GM19468 (cell line): ENCODE results near the gene KLHDC8B.

ENCODE experiments used
- ATAC-seq: cut with Tn5 transposase; IDR thresholded peaks from one replicate; pipeline ENCODE4 v1.9.1; 2021; ENCODE audit warnings: mild to moderate bottlenecking, moderate library complexity, moderate number of reproducible peaks; ENCODE audit not compliant: unreplicated experiment; ENCODE audit errors: extremely low read depth

The KLHDC8B gene

DNA sequence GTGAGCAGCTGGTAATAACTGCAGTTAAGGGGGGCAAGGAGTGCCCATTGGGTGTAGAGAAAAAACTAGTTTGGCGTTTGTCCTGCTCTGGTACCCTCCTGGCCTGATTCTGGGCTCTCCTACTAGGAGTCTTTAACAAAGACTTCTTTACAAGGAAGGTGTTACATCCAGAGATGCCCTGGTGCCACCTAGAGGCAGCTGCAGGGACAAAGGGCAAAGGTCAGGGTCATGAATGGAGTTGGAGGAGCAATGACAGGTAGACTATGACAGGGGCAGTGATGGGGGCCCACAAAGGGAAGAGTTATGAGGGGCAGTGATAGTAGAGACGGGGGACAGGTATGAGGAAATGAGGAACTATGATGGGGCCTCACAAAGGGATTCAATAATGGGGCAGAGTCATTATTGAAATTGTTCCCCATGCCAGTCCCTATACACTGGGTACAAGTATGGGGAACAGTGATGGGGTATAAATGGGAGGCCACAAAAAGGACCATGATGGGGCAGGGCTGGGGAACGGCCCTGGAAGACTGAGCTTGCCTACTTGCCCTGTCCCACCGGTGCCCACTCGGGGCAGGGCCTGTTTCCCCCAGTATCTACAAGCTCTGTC is 13.2 kb upstream of the KLHDC8B start:
- ATAC-seq: no peak

DNA sequence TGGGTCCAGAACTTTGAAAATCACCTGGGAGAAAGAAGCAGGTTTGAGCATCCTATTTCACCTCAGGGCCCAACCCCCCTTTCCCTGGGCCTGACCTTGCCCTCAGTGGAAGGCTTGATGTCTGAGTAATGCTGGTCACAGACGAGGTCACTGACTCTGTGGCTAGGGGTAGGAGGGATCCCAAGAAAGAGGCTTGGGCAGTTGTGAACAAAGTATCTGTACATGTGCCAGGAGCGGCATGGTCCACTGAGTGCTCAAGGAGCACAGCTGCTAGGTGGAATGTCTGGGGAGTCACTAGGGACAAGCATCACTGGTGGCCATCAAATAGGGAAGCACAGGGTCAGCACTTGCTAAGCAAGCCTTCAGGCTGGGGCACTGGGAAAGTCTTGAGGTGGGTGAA is 12.6 kb upstream of the KLHDC8B start:
- no peak for ATAC-seq

DNA sequence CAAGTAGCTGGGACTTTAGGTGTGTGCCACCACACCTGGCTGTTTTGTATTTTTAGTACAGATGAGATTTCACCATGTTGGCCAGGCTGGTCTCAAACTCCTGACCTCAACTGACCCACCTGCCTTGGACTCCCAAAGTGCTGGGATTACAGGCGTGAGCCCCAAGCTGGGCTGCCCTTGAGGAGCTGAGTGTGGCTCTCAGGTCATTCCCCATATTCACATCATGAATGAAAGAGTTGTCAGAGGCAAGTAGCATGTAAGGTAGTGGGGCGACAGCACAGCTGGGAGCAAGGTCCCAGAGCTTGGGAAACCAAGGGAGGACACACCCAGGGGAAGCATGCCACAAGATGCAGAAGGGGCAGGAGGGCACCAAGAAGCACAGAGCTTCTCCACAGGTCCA is 10.2 kb upstream of the KLHDC8B start:
- ATAC-seq: no peak

DNA sequence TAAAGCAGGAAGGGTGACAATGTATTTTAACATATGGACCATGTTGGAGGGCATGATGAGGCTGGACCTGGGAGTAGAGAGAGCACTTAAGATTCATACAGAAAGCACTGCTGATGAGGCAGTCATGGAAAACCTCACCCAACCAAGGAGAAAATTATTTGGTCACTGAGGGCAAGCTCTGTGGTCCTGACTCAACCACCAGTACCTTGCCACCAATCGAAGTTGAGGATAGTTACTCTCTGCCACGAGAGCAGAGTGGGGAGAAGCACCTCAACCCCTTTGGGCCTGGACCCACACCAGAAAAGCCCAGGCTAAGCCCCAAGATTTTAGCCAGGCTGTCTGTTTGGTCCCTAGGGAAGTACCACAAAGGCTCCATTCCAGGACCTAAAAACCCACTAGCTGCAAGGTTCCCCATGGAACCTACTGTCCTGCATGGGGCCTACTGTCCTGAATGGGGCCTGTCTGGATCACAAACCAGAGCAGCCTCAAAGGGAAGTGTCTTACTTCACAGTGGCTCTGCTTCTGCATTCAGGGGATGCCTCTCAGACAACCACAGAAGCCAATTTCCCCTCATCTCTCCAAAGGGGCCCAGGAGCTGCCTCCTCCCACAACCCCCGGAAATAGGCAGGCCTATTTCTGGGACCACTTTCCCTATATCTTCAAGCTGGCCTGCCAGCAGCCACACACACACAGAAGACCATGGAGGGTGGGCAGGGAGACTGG is 9.4 kb upstream of the KLHDC8B start:
- ATAC-seq: no peak

DNA sequence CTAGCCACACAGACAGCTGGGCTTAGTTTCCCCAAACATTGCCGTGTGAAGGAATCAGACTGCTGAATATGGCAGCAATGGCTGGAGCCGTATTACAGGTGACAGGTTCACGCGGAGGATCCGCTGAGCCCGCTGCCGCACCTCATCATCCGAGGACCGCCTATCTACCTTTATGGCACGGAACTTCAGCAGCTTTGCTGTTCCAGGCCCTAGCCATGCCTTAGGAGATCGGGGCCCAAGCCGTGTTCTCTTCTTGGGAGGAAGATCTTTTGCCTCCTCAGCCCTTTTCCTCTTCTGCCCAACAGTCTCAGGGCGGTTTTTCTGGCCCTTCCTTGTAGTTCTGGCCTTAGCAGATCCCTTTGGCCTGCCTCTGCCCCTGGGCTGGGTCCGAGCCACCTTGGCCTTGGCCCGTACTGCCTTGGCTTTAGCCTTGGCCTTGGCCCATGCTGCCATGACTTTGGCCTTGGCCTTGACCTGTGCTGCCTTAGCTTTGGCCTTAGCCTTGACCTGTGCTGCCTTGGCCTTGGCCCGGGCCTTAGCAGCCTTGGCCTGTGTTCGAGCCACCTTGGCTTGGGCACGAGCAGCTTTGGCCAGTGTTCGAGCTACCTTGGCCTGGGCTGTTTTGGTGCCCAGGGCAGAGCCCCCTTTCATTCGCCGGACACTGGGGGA is 8.5 kb upstream of the KLHDC8B start:
- no peak for ATAC-seq

DNA sequence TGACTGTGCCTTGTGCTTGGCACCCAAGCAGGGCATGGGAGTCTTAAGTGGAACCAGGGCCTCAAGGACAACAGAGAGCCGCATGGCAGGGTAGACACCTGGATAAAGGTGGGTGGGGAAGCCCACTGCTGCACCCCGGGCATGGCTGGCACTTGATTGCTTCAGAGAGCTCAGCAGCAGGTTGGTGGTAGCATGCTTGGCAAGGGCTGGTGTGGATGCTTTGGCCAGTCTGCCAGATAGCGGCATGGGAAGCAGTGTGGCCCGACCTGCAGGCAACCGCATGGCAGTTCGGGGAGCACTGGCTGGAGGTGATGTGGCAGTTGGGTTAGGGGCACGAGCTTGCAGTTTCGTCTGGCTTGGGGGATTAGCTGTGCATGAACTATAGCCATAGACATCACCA is 7.8 kb upstream of the KLHDC8B start:
- ATAC-seq: no peak

DNA sequence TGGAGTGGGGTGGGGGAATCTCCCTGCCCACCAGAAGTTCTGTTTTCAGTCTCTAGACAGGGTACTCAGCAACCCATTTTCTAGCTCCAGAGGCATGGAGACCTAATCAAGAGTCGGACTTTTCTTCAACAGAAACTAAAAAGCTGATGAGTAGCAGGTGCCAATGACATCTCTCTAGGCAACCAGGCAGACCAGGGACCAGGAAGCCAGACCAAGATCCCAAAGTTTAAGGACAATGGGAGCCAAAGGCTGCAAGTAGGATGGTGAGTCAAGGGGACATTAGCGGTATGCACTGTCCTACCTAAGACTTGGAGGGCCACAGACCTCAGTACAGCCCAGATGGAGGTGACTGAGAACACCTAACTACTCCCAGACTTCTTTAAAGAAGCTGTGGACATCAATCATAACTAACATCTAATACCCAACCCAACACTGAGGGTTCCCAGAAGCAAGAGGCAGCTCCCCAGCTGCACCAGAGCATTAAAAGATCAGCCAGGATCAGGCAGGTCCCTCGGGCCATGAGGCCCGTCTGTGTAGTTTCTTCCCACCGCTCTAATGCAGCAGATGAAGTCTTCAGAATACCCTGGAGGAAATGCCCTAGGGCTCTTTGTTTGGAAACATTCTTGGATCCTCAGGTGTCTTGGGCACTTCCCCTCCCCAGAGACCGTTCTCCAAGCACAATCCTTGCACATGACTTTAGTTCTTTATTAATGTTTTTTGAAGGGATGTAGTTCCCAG is 6.2 kb upstream of the KLHDC8B start:
- no peak for ATAC-seq

DNA sequence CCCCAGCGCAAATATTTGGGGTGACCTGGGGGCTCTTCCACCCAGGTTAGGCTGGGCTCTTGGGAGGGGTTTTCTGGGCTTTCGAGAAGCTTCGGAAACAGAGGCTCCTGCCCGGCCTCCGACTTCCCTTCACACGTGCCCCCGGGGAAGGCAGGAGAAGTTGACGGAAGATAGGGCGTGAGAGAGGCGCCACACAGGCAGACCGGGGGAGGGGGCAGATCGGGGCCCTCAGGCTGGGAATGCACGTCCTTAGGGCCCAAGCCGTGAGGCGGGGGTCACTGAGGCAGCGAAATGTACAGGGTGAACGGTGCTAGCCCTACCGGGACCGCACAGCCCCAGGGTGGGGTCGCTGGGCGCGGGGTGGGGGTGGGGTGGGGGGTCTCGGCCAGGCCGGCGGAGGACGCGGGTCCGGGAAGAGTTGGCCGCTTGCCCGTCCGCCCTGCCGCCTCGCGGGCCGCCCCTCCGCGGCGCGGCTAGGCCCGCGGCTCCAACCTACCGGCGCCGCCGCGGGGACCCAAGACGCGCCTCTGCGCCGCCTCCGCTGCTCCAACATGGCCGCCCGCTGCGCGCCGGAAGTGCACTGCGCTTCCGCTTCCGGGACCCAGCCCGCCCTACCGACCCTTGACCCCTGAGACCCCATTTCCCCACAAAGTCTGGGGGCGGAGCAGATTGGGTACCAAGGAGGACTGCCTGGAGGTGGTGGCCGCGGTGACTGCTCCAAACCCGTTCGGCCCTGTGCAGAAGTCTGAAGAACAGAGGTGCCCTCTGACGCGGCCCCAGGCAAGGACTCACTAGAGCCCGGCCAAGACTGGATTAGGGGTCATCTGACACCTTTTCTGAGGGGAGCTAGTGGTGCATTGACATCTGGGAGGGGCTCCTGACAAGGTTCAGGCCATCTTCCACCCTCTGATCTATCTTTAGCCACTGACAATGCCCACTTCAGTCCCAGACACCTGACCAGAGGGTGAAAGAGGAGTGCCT is 5.3 kb upstream of the KLHDC8B start, which contains the start of gene CCDC71:
TSS of gene CCDC71 (minus strand) at position 561 of the 981 bp plus-strand sequence. CDS start 2,123 bp downstream, outside the sequence.
- no peak for ATAC-seq

DNA sequence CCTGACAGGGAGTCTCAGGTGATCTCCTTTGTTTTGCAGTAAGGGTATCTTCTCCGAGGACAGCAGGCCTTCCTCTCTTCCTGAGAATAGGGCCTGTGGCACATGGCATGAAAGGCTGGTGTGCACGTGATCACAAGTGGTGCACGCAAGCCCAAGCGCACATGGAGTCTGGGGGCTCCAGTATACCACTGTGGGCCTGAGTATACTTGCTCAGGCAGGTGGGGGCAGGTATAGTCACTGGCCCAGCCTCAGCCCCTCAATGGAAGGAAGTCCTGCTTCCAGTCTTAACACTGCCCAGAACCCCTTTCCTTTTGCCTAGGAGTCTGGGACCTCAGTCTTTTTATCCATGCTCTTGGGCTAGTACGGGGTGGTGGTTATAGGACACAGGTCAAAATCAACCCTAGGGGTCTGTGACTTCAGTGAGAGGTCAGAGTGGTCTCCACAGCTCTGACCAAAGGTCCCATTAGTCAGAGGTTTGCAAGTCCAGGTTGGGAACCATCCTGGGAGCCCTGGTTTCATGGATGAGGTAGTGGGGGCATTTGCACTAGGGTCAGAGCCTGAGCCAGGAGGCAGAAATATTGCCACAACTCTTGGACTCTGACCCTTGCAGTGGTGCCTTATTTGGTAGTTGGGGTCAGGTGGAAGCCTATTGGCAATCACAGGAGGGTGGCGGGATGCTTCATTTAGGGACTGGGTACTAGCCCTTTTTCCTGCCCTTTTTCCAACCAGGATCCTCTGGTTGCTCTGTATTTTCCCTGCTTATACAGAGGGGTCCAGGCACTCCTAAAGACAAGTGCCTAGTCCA is 4.4 kb upstream of the KLHDC8B start:
- ATAC-seq: no peak

DNA sequence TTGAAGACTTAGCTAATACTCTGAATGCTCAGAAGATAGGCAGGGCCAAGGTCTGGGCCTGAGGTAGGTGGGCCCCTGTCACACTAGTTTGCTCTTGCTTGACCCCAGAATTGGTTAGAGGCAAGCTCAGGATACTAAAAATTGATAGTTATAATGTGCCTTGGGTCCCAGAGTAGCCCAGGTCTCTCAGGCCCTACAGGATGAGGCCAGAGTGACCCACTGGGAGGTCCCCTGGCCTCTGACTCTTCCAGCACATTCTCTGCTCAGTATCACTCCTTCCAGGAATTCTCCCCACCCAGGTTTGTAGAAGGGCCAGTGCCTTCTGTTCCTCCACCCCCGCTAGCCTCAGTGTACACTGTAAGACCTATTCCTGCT is 667 bp upstream of the KLHDC8B start:
- ATAC-seq: no peak

DNA sequence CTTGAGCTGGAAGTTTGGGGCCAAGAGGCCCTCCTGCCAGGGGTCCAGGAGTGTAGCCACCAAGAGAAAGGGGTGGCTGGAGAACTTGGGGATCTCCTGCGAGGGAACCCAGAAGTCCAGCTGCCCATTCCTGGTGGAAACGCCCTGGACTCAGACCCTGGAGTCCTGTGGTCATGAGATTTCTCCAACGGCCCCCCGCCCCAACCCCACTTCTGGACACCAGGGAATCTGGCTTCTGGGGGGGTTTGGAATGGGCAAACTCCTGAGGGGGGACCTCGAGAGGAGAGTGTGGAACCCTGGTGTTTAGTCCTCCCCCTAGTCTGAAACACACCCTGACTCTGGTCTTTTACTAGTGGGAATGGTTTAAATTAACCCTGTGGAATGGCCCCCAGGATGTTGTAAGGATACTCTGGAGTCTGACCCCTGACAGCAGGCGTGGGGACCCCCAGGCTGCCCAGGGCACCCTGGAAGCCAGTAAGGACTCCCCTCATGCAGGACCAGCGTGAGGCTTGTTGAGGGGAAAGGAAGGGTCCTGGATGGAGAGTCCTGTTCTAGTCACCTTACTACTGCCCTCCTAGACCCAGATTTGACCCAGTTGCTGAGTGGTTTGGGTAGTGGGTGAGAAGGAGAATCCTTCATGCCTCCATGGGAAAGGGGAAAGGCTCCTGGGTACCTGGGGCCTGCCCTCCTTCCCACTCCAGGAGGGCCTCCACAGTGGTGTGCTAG is 540 bp downstream of the KLHDC8B start:
- no peak for ATAC-seq

DNA sequence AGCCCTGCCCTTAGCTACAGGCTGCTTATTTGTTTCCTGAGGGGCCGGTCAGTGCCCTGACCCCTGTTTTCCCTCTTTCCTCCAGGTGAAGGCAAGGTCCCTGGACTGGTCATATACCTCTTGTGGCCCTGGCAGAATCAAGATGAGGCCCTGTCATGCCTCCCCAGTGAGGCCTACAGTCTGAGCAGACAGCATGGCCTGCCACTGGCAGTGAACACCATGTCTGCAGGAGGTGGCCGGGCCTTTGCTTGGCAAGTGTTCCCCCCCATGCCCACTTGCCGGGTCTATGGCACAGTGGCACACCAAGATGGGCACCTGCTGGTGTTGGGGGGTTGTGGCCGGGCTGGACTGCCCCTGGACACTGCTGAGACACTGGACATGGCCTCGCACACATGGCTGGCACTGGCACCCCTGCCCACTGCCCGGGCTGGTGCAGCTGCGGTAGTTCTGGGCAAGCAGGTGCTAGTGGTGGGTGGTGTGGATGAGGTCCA is 1.2 kb downstream of the KLHDC8B start:
- no peak for ATAC-seq

DNA sequence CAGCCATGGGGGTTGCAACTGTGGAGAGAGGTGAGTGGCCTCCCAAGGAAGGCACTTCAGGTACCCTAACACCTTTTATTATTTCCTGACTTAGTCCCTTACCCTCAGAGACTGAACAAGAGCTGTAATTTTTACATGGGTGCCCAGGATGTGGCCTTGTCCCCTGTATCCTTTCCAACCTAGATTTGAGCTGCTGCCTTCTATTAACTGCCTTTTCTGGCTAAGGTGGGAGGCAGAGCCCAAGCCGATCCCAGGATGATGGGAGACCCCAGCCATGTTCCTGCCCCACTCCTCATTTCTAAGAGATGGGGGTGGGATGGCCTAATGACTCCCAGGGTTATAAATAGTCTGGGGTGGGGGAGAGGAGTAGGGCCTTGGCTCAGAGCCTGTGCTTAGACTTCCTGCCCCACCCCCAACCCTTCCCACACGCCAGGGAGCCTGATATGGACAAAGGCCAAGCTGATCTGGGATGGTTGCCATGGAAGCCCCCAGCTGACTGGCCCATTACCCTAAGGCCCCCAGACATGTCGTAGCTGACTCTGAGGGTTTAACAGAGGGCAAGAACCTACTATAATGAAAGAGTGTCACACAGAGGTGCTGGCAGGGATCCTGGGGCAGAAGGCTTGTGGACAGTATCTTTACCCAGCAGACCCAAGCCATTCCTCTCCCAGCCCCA is 1.9 kb downstream of the KLHDC8B start:
- no peak for ATAC-seq

DNA sequence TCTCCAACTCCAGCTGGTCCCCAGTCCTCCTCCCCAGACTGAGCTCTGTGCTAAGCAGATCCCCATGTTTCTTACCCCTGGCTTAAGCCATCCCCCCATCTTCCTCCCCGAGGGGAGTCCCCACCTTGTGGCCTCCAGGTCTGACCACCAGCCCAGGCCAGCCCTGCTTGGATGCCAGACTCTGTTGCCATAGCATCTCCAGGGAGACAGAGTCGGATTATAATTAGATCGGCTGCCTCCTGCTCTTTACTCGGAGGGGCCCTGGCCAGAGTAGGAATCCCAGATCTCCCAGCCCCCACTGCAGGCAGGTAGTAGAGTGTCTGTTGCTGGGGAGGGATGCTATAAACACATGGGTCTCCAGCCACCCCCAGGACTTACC is 2.4 kb downstream of the KLHDC8B start:
- no peak for ATAC-seq

DNA sequence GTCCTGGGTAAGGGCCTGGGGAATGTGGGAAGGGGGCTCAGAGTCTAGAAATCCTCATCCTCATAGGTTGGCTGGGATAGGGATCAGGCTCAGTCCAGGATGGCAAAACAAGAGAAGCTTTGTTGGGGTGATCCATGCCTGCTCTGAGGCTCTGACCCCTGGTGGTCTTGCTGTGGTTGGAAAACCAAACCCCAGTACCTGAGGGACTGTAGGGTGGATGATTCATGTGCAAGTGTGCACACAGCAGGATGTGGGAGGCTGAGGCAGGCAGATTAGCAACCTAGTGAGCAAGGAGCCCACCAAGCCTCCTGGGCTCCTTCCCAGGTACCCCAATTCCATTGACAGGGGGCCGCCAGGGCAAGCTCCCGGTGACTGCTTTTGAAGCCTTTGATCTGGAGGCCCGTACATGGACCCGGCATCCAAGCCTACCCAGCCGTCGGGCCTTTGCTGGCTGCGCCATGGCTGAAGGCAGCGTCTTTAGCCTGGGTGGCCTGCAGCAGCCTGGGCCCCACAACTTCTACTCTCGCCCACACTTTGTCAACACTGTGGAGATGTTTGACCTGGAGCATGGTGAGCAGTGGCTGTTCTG is 3.1 kb downstream of the KLHDC8B start:
- ATAC-seq: no peak

DNA sequence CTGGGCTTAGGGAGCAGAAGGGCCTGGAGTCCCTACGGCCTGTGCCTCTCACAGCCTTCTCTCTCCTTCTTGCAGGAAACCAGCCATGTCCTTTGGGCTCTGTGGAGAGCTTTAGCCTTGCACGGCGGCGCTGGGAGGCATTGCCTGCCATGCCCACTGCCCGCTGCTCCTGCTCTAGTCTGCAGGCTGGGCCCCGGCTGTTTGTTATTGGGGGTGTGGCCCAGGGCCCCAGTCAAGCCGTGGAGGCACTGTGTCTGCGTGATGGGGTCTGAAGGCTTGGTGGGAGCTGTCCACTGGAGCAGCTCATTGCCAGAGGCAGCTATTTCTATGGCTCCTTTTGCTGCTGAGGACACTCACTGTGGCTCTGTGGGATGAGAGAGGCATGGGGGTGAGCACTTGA is 4.1 kb downstream of the KLHDC8B start:
- no peak for ATAC-seq

DNA sequence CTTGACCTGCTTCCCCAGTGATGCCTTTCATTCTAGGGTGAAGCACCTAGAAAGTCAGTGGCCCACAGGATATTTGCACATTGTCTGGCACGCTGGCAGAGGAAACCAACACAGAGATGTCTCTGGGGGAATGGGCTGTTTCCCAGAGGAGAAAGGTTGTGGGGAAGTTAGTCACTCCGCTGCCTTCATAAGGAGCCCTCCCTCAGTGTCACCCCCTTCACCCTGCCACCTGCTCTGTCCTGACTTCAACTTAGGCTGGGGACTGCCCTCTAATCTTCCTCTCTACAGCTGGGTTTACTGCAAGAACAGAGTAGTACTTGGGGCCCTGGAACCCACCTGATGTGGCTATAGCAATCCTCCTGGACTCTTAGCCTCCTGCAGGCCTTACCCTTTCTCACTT is 5.7 kb downstream of the KLHDC8B start:
- ATAC-seq: no peak
